DOHH2 (cell line): ENCODE data around the gene REEP6.

Experiments used
- CTCF ChIP-seq: fragments of 200-600 bp; sonication (generic); IDR thresholded peaks from one replicate; pipeline ENCODE4 v1.5.1; 2014; ENCODE audit warnings: antibody characterized with exemption, mild to moderate bottlenecking, low read depth, low read length; ENCODE audit not compliant: poor library complexity, severe bottlenecking
- EZH2phosphoT487 ChIP-seq: fragments of 200-600 bp; sonication (generic); IDR thresholded peaks from 2 replicates; pipeline ENCODE4 v1.6.1; 2017; ENCODE audit warnings: borderline replicate concordance, mild to moderate bottlenecking, antibody characterized with exemption, low read length, moderate library complexity, mixed read lengths

- no peak for TF ChIP-seq CTCF
- no peak for TF ChIP-seq EZH2phosphoT487
Observed at GRCh38 chr19:1447504-1447903, 43.5 kb upstream of the REEP6 start.
